H1 (cell line): Measurements from ENCODE around the gene ACYP1. TPM values are rescaled to one million over a fixed set of nuclear protein-coding genes. Genes with fewer than 3 reads are reported as not detected.

ENCODE experiments used
- CTCF ChIA-PET: fragments of 300-600 bp; sonication (Branson Sonifier 250); formaldehyde crosslinking; loops from one replicate; lab custom pipeline; 2021; ENCODE audit not compliant: partially characterized antibody; lab: Charles Lee
- POLR2A ChIA-PET: fragments of 300-600 bp; sonication (Branson Sonifier 250); formaldehyde crosslinking; loops from one replicate; lab custom pipeline; 2021; ENCODE audit warnings: inconsistent platforms; ENCODE audit not compliant: partially characterized antibody; lab: Charles Lee
- DNase-seq, 2 experiments: peaks; one replicate each; pipeline versions ENCODE4 v3.0.0 to v3.0.0-alpha.2; 2010 to 2022; ENCODE audit warnings: low spot score in 2 of 2, low read depth in 1 of 2, mixed read lengths in 1 of 2
- FAIRE-seq: peaks from 2 replicates; lab custom pipeline; 2011; peaks lifted over from hg19 to GRCh38; lab: Jason Lieb, UNC
- H2AFZ ChIP-seq: 2 replicates; pipeline ENCODE4 v1.8.1; 2012; ENCODE audit warnings: low read length, inconsistent platforms
- H2AK5ac ChIP-seq: 2 replicates; pipeline ENCODE4 v1.6.1; 2013; ENCODE audit warnings: low read depth, low read length
- H2BK120ac ChIP-seq: replicated peaks from 2 replicates; pipeline ENCODE3; 2013; ENCODE audit warnings: low read depth, low read length, inconsistent platforms
- H2BK12ac ChIP-seq: 2 replicates; pipeline ENCODE4 v1.6.1; 2013; ENCODE audit warnings: low read depth, low read length
- H2BK15ac ChIP-seq: 2 replicates; pipeline ENCODE4 v1.6.1; 2013; ENCODE audit warnings: low read length
- H2BK20ac ChIP-seq: 2 replicates; pipeline ENCODE4 v1.6.1; 2013; ENCODE audit warnings: low read length
- H2BK5ac ChIP-seq: 2 replicates; pipeline ENCODE4 v1.6.1; 2013; ENCODE audit warnings: low read depth, low read length
- H3K14ac ChIP-seq: 2 replicates; pipeline ENCODE4 v1.6.1; 2013; ENCODE audit warnings: inconsistent platforms; ENCODE audit not compliant: insufficient read length
- H3K18ac ChIP-seq: 2 replicates; pipeline ENCODE4 v1.6.1; 2013; ENCODE audit warnings: low read length; ENCODE audit errors: extremely low read depth
- H3K23ac ChIP-seq: 2 replicates; pipeline ENCODE4 v1.6.1; 2013; ENCODE audit warnings: inconsistent platforms; ENCODE audit not compliant: insufficient read length
- H3K23me2 ChIP-seq: 2 replicates; pipeline ENCODE4 v1.6.1; 2013; ENCODE audit warnings: low read depth, low read length
- H3K27ac ChIP-seq: 2 replicates; pipeline ENCODE4 v1.6.1; 2011; ENCODE audit warnings: low read depth, low read length, inconsistent platforms
- H3K27me3 ChIP-seq, 4 experiments: replicated peaks in 1 of 4; 1 replicate in 1 of 4; 2 replicates in 3 of 4; pipeline versions ENCODE4 v1.6.1 to v1.8.1; 2011 to 2013; ENCODE audit warnings: low read length in 3 of 4, mild to moderate bottlenecking in 3 of 4, inconsistent platforms in 2 of 4, mixed read lengths in 2 of 4, moderate library complexity in 1 of 4; ENCODE audit not compliant: control insufficient read depth in 3 of 4, insufficient read depth in 3 of 4; ENCODE audit errors: extremely low read depth in 1 of 4
- H3K36me3 ChIP-seq, 4 experiments: 2 replicates each; pipeline versions ENCODE4 v1.6.1 to v1.8.1; 2011 to 2013; ENCODE audit warnings: mild to moderate bottlenecking in 4 of 4, low read length in 3 of 4, moderate library complexity in 2 of 4, control low read depth in 1 of 4, inconsistent platforms in 1 of 4; ENCODE audit not compliant: insufficient read depth in 4 of 4, control insufficient read depth in 2 of 4
- H3K4ac ChIP-seq: replicated peaks from 2 replicates; pipeline ENCODE3; 2013; ENCODE audit warnings: low read length, low read depth, mixed read lengths, inconsistent platforms; ENCODE audit not compliant: insufficient read length
- H3K4me1 ChIP-seq, 4 experiments: replicated peaks in 1 of 4; 1 replicate in 1 of 4; 2 replicates in 3 of 4; pipeline versions ENCODE4 v1.6.1 to v1.8.1; 2011 to 2013; ENCODE audit warnings: low read length in 3 of 4, inconsistent platforms in 2 of 4, mixed read lengths in 1 of 4; ENCODE audit not compliant: insufficient read depth in 4 of 4, control insufficient read depth in 3 of 4
- H3K4me2 ChIP-seq, 2 experiments: 2 replicates each; pipeline versions ENCODE4 v1.6.1 to v1.8.1; 2011 to 2013; ENCODE audit warnings: low read depth in 2 of 2, low read length in 2 of 2, control low read depth in 1 of 2, inconsistent platforms in 1 of 2, mild to moderate bottlenecking in 1 of 2; ENCODE audit not compliant: insufficient read depth in 1 of 2
- H3K4me3 ChIP-seq, 4 experiments: fragments of 200-600, 300-600 bp in 1 of 4; sonication (generic), shearing (Covaris generic), sonication (Bioruptor Twin) in 1 of 4; 2 replicates each; pipeline versions ENCODE4 v1.5.1 to v1.8.1; 2011 to 2016; ENCODE audit warnings: low read length in 4 of 4, low read depth in 3 of 4, control low read depth in 2 of 4, inconsistent platforms in 2 of 4, mild to moderate bottlenecking in 2 of 4, mixed read lengths in 1 of 4, moderate library complexity in 1 of 4; ENCODE audit not compliant: insufficient read depth in 2 of 4; ENCODE audit errors: extremely low read depth in 1 of 4
- H3K56ac ChIP-seq: replicated peaks from 2 replicates; pipeline ENCODE3; 2013; ENCODE audit warnings: low read depth, mild to moderate bottlenecking, mixed read lengths, low read length, inconsistent platforms; ENCODE audit not compliant: insufficient read length
- H3K79me1 ChIP-seq: 2 replicates; pipeline ENCODE4 v1.6.1; 2013; ENCODE audit warnings: low read depth, low read length, control low read depth
- H3K79me2 ChIP-seq, 2 experiments: 2 replicates each; pipeline versions ENCODE4 v1.6.1 to v1.8.1; 2012 to 2013; ENCODE audit warnings: low read length in 2 of 2, mild to moderate bottlenecking in 2 of 2, inconsistent platforms in 1 of 2; ENCODE audit not compliant: insufficient read depth in 2 of 2, control insufficient read depth in 1 of 2
- H3K9ac ChIP-seq, 4 experiments: replicated peaks in 1 of 4; 1 replicate in 1 of 4; 2 replicates in 3 of 4; pipeline versions ENCODE4 v1.6.1 to v1.8.1; 2011 to 2013; ENCODE audit warnings: low read depth in 3 of 4, low read length in 3 of 4, control low read depth in 2 of 4, mild to moderate bottlenecking in 2 of 4, moderate library complexity in 2 of 4, inconsistent platforms in 1 of 4; ENCODE audit errors: extremely low read depth in 1 of 4
- H3K9me3 ChIP-seq, 2 experiments: 2 replicates each; pipeline versions ENCODE4 v1.6.1 to v1.8.1; 2012 to 2013; ENCODE audit warnings: mild to moderate bottlenecking in 2 of 2, moderate library complexity in 2 of 2, control low read depth in 1 of 2, inconsistent platforms in 1 of 2, low read depth in 1 of 2, low read length in 1 of 2, mixed read lengths in 1 of 2; ENCODE audit not compliant: insufficient read depth in 2 of 2
- H4K20me1 ChIP-seq, 2 experiments: replicated peaks in 1 of 2; 2 replicates each; pipeline versions ENCODE3 to v1.8.1; 2011 to 2013; ENCODE audit warnings: inconsistent platforms in 2 of 2, low read length in 2 of 2, mild to moderate bottlenecking in 1 of 2; ENCODE audit not compliant: insufficient read depth in 2 of 2, control insufficient read depth in 1 of 2
- H4K5ac ChIP-seq: 2 replicates; pipeline ENCODE4 v1.6.1; 2013; ENCODE audit warnings: low read length, low read depth, mixed read lengths, inconsistent platforms; ENCODE audit not compliant: insufficient read length
- H4K8ac ChIP-seq: 2 replicates; pipeline ENCODE4 v1.8.0; 2013; ENCODE audit warnings: mild to moderate bottlenecking, moderate library complexity, low read length, inconsistent platforms; ENCODE audit not compliant: insufficient read depth; ENCODE audit errors: extremely low read depth
- H4K91ac ChIP-seq: replicated peaks from 2 replicates; pipeline ENCODE3; 2013; ENCODE audit warnings: low read length, mixed read lengths, inconsistent platforms; ENCODE audit not compliant: insufficient read length
- CTBP2 ChIP-seq: IDR thresholded peaks from 2 replicates; pipeline ENCODE4 v1.7.0; 2011; ENCODE audit warnings: borderline replicate concordance, mild to moderate bottlenecking, moderate library complexity, mixed read lengths, low read length; ENCODE audit not compliant: insufficient read depth, insufficient read length
- HDAC2 ChIP-seq, 2 experiments: fragments of 300-600 bp in 1 of 2; sonication (generic) in 1 of 2; IDR thresholded peaks; 2 replicates each; pipeline ENCODE4 v1.6.1; 2011 to 2012; ENCODE audit warnings: low read depth in 2 of 2, low read length in 2 of 2, mild to moderate bottlenecking in 2 of 2, moderate library complexity in 2 of 2, borderline replicate concordance in 1 of 2, inconsistent platforms in 1 of 2
- KDM4A ChIP-seq: IDR thresholded peaks from one replicate; pipeline ENCODE4 v1.7.1; 2012; ENCODE audit warnings: low read depth, mild to moderate bottlenecking, moderate library complexity, low read length, inconsistent platforms; ENCODE audit not compliant: severe bottlenecking
- MAFK ChIP-seq: IDR thresholded peaks from 2 replicates; pipeline ENCODE4 v1.6.1; 2012; ENCODE audit warnings: low read depth, mild to moderate bottlenecking, improper control_type of control experiment, low read length
- POU5F1 ChIP-seq: IDR thresholded peaks from 2 replicates; pipeline ENCODE4 v1.6.1; 2011; ENCODE audit warnings: low read depth, mild to moderate bottlenecking, low read length, moderate library complexity
- RNF2 ChIP-seq: fragments of 200-900, 300-1000 bp; sonication (generic); IDR thresholded peaks from 2 replicates; pipeline ENCODE4 v1.7.1; 2016; ENCODE audit warnings: borderline replicate concordance, low read depth, mild to moderate bottlenecking, antibody characterized with exemption, low read length; ENCODE audit not compliant: poor library complexity, severe bottlenecking; ENCODE audit errors: missing control alignments
- SIRT6 ChIP-seq: IDR thresholded peaks from one replicate; pipeline ENCODE4 v1.7.1; 2012; ENCODE audit warnings: low read length, inconsistent platforms
- SP1 ChIP-seq: IDR thresholded peaks from 2 replicates; pipeline ENCODE4 v1.6.1; 2011; ENCODE audit warnings: low read depth, low read length
- TAF1 ChIP-seq: IDR thresholded peaks from 2 replicates; pipeline ENCODE4 v1.6.1; 2011; ENCODE audit warnings: mild to moderate bottlenecking, low read depth, low read length
- WGBS, 2 experiments: shearing (Covaris generic) in 1 of 2; methylation state at CpG; one replicate each; pipeline versions ENCODE4 v1.1.6 to v1.1.7; 2013 to 2015; ENCODE audit warnings: low lambda C conversion rate in 2 of 2, mixed read lengths in 2 of 2, inconsistent platforms in 1 of 2, low coverage in 1 of 2, missing lambda C conversion rate in 1 of 2; ENCODE audit not compliant: insufficient replicate concordance in 2 of 2, insufficient coverage in 1 of 2, insufficient read length in 1 of 2; ENCODE audit errors: extremely low coverage in 1 of 2, missing lambda C conversion rate in 1 of 2; 5-methylcytosine and 5-hydroxymethylcytosine counted together
- polyA plus RNA-seq, 7 experiments: library from polyadenylated mRNA; depleted of rRNA in 3 of 7; stranded (reverse) in 5 of 7; unstranded in 2 of 7; fragments of >200 nt in 5 of 7; fragments of 200-250 nt in 2 of 7; gene quantifications; 1 replicate in 5 of 7; 2 replicates in 1 of 7; 4 replicates in 1 of 7; pipeline versions ENCODE4 v1.2.1 to v1.2.3, GENCODE V29; 2011 to 2013; ENCODE audit warnings: missing spikeins in 2 of 7, mixed read lengths in 2 of 7
- total RNA-seq: library from RNA; stranded (reverse); fragmentation: NEBNext Ultra II Directional; extraction: Animal tissue kit (Norgen Biotek cat#: 25700); gene quantifications from 2 replicates; pipeline ENCODE4 v1.2.1, GENCODE V29; 2021

The ACYP1 gene
- total and polyA plus RNA-seq, 2 of the 8 experiments (the other 6 are each of a cell fraction or from before 2014, with no cell fraction given): 22.3 to 24.8 TPM

- Histone ChIP-seq H3K4me2 (no peak overlapping the region), H3K18ac (no peak overlapping the region), H3K56ac (no peak overlapping the region), H3K27me3 (no peaks in the 10 kb centered on the region), H3K23ac (no peak overlapping the region), H3K4me3 (no peak overlapping the region), H3K27ac (no peak overlapping the region), H2AFZ (no peak overlapping the region), H3K4ac (no peak overlapping the region), H3K9me3 (no peaks in the 10 kb centered on the region), H2BK120ac (no peak overlapping the region), H3K79me1 (no peaks in the 10 kb centered on the region), H3K14ac (no peak overlapping the region), H2AK5ac (no peak overlapping the region), H2BK5ac (no peak overlapping the region), H4K5ac (no peak overlapping the region), H3K4me1 (no peaks in the 10 kb centered on the region), H4K91ac (no peak overlapping the region), H2BK15ac (no peak overlapping the region), H3K79me2 (no peaks in the 10 kb centered on the region), H3K36me3 (peaks cover 0 to 65% (median 32%) of the 10 kb centered on the region in 4 experiments; a peak in 6 of 8 replicates), H3K23me2 (no peaks in the 10 kb centered on the region; the same call in 1 of the 2 replicates), H2BK12ac (no peak overlapping the region), H4K20me1 (no peaks in the 10 kb centered on the region), H2BK20ac (no peak overlapping the region), H4K8ac (no peak overlapping the region), H3K9ac (no peak overlapping the region)
- CTCF ChIA-PET: interaction anchor here (0.6 to 3.4 kb wide), 5 partner anchors 11 to 208 kb away, joined by 3 to 24 read pairs (median 3); no protein-coding TSS in a partner anchor
- POLR2A ChIA-PET: interaction anchor here (1.0 to 1.3 kb wide), 2 partner anchors 12 to 28 kb away, joined by 3 to 4 read pairs; no protein-coding TSS in a partner anchor
- FAIRE-seq (no peak), DNase-seq (no peak)
- TF ChIP-seq RNF2 (no peak), CTBP2 (no peak), SIRT6 (no peak), HDAC2 (IDR thresholded peaks at IDR 0.05; ENCODE audit: borderline replicate concordance in 1 of 2, low read depth in 2 of 2, low read length in 2 of 2) (no peak), MAFK (no peak), POU5F1 (no peak), SP1 (no peak), TAF1 (no peak), KDM4A (no peak)
- WGBS, 2 experiments: 81% methylated on average over 1 of the region's 1 CpG; no CpG with 5 or more reads in 1 of the 2 experiments
Measured at GRCh38 chr14:75098682-75099081, 34.9 kb upstream of the ACYP1 start.
